OCI-LY1 (cell line): Measurements from ENCODE around the gene HSPB2.

Source experiments
- H2AFZ ChIP-seq: fragments of 200-600 bp; sonication (generic), shearing (Covaris generic); 2 replicates; pipeline ENCODE4 v1.6.0; 2014; ENCODE audit warnings: antibody characterized with exemption, mild to moderate bottlenecking, low read length
- H3F3A ChIP-seq: fragments of 200-600 bp; sonication (generic), shearing (Covaris generic); 2 replicates; pipeline ENCODE4 v1.6.0; 2014; ENCODE audit warnings: mild to moderate bottlenecking, antibody characterized with exemption, low read length, moderate library complexity; ENCODE audit not compliant: insufficient read depth
- H3K27ac ChIP-seq: fragments of 200-600 bp; sonication (generic); 2 replicates; pipeline ENCODE4 v1.5.1; 2014; ENCODE audit warnings: low read length, mixed run types, mild to moderate bottlenecking, low read depth; ENCODE audit not compliant: poor library complexity, severe bottlenecking
- H3K27me3 ChIP-seq: fragments of 200-600 bp; sonication (generic); 2 replicates; pipeline ENCODE4 v1.6.0; 2014; ENCODE audit warnings: antibody characterized with exemption, mild to moderate bottlenecking, low read length, moderate library complexity; ENCODE audit not compliant: insufficient read depth
- H3K36me3 ChIP-seq: fragments of 200-600 bp; sonication (generic); 2 replicates; pipeline ENCODE4 v1.6.1; 2014; ENCODE audit warnings: mild to moderate bottlenecking, antibody characterized with exemption, low read length, moderate library complexity, mixed read lengths; ENCODE audit not compliant: insufficient read depth
- H3K4me1 ChIP-seq: fragments of 200-600 bp; sonication (generic); 2 replicates; pipeline ENCODE4 v1.5.1; 2014; ENCODE audit warnings: mild to moderate bottlenecking, low read length, moderate library complexity; ENCODE audit not compliant: insufficient read depth, severe bottlenecking
- H3K4me2 ChIP-seq: fragments of 200-600 bp; sonication (generic), shearing (Covaris generic); 2 replicates; pipeline ENCODE4 v1.6.1; 2014; ENCODE audit warnings: low read length
- H3K4me3 ChIP-seq: fragments of 200-600 bp; sonication (generic); 2 replicates; pipeline ENCODE4 v1.5.1; 2014; ENCODE audit warnings: low read length, low read depth, mild to moderate bottlenecking, mixed read lengths; ENCODE audit not compliant: poor library complexity, severe bottlenecking
- H3K79me2 ChIP-seq: fragments of 200-600 bp; shearing (Covaris generic); 2 replicates; pipeline ENCODE4 v1.6.1; 2016; ENCODE audit warnings: mixed run types, low read length, mixed read lengths; ENCODE audit not compliant: insufficient read depth
- H3K9ac ChIP-seq: fragments of 200-600 bp; sonication (generic), shearing (Covaris generic); 2 replicates; pipeline ENCODE4 v1.6.1; 2014; ENCODE audit warnings: mild to moderate bottlenecking, low read length, mixed read lengths
- H3K9me2 ChIP-seq: fragments of 200-600 bp; sonication (generic), shearing (Covaris generic); 2 replicates; pipeline ENCODE4 v1.6.1; 2014; ENCODE audit warnings: low read depth, mild to moderate bottlenecking, low read length, mixed read lengths
- H3K9me3 ChIP-seq: fragments of 200-600 bp; shearing (Covaris generic); 2 replicates; pipeline ENCODE4 v1.6.1; 2014; ENCODE audit warnings: low read length, mixed read lengths
- H4K20me1 ChIP-seq: fragments of 200-600 bp; sonication (generic), shearing (Covaris generic); 2 replicates; pipeline ENCODE4 v1.6.0; 2016; ENCODE audit warnings: mild to moderate bottlenecking, low read length; ENCODE audit not compliant: insufficient read depth
- EZH2 ChIP-seq: fragments of 200-600 bp; sonication (generic), shearing (Covaris generic); IDR thresholded peaks from 2 replicates; pipeline ENCODE4 v1.8.0; 2017; ENCODE audit warnings: borderline replicate concordance, mixed run types, mild to moderate bottlenecking, antibody characterized with exemption, low read length, moderate library complexity, mixed read lengths
- TF ChIP-seq, protein P1 (sequence below): fragments of 200-600 bp; sonication (generic), shearing (Covaris generic); IDR thresholded peaks from 2 replicates; pipeline ENCODE4 v1.5.1; 2017; ENCODE audit warnings: mild to moderate bottlenecking, antibody characterized with exemption, low read length, moderate library complexity, mixed read lengths

Gene HSPB2

DNA sequence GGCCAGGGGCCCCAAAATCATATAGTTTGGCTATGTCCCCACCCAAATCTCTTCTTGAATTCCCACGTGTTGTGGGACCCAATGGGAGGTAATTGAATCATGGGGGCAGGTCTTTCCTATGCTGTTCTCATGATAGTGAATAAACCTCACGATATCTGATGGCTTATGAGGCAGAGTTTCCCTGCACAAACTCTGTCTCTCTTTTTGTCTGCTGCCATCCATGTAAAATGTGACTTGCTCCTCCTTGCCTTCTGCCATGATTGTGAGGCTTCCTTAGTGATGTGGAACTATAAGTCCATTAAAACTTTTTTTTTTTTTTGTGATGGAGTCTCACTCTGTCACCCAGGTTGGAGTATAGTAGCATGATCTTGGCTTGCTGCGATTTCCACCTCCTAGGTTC lies 39.0 kb downstream of the HSPB2 start:
- Histone ChIP-seq H3K4me3 (no peak overlapping the region), H3K9me3 (peaks cover 7% of the 10 kb centered on the region; the same call in 1 of the 2 replicates), H2AFZ (no peak overlapping the region), H3K9ac (no peak overlapping the region), H3K27ac (no peak overlapping the region), H3K9me2 (no peaks in the 10 kb centered on the region), H3K79me2 (no peaks in the 10 kb centered on the region; the same call in 1 of the 2 replicates), H4K20me1 (no peaks in the 10 kb centered on the region), H3K4me2 (no peak overlapping the region), H3F3A (no peaks in the 10 kb centered on the region), H3K27me3 (no peaks in the 10 kb centered on the region), H3K36me3 (peaks cover 4% of the 10 kb centered on the region; the same call in 1 of the 2 replicates), H3K4me1 (no peaks in the 10 kb centered on the region)
- TF ChIP-seq, protein P1, sequence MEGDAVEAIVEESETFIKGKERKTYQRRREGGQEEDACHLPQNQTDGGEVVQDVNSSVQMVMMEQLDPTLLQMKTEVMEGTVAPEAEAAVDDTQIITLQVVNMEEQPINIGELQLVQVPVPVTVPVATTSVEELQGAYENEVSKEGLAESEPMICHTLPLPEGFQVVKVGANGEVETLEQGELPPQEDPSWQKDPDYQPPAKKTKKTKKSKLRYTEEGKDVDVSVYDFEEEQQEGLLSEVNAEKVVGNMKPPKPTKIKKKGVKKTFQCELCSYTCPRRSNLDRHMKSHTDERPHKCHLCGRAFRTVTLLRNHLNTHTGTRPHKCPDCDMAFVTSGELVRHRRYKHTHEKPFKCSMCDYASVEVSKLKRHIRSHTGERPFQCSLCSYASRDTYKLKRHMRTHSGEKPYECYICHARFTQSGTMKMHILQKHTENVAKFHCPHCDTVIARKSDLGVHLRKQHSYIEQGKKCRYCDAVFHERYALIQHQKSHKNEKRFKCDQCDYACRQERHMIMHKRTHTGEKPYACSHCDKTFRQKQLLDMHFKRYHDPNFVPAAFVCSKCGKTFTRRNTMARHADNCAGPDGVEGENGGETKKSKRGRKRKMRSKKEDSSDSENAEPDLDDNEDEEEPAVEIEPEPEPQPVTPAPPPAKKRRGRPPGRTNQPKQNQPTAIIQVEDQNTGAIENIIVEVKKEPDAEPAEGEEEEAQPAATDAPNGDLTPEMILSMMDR = no peak
- TF ChIP-seq EZH2 = no peak

DNA sequence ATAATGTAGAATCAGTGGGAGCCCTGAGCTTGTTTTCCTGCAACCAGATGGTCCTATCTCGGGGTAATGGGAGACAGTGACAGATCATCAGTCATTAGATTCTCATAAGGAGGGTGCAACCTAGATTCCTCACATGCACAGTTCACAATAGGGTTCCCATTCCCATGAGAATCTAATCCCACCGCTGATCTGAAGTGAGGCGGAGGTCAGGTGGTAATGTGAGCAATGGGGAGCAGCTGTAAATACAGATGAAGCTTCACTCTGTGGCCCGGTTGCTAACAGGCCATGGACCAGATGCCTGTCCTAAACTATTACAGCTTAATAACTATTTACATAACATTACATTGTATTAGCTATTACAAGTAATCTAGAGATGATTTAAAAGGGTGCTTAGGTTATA lies 41.6 kb downstream of the HSPB2 start:
- no peaks in the 10 kb centered on the region for H4K20me1 ChIP-seq
- TF ChIP-seq, protein P1 = no peak
- no peak for TF ChIP-seq EZH2
- H3K27ac ChIP-seq = no peak overlapping the region
- H3K9me3 ChIP-seq = peaks cover 7% of the 10 kb centered on the region; the same call in 1 of the 2 replicates
- H3K4me2 ChIP-seq = no peak overlapping the region
- no peak overlapping the region for H2AFZ ChIP-seq
- H3K9me2 ChIP-seq = no peaks in the 10 kb centered on the region
- H3F3A ChIP-seq = no peaks in the 10 kb centered on the region
- H3K27me3 ChIP-seq = no peaks in the 10 kb centered on the region
- H3K36me3 ChIP-seq = peaks cover 4% of the 10 kb centered on the region; the same call in 1 of the 2 replicates
- H3K9ac ChIP-seq = no peak overlapping the region
- no peaks in the 10 kb centered on the region for H3K4me1 ChIP-seq
- no peak overlapping the region for H3K4me3 ChIP-seq
- H3K79me2 ChIP-seq = no peaks in the 10 kb centered on the region; the same call in 1 of the 2 replicates

DNA sequence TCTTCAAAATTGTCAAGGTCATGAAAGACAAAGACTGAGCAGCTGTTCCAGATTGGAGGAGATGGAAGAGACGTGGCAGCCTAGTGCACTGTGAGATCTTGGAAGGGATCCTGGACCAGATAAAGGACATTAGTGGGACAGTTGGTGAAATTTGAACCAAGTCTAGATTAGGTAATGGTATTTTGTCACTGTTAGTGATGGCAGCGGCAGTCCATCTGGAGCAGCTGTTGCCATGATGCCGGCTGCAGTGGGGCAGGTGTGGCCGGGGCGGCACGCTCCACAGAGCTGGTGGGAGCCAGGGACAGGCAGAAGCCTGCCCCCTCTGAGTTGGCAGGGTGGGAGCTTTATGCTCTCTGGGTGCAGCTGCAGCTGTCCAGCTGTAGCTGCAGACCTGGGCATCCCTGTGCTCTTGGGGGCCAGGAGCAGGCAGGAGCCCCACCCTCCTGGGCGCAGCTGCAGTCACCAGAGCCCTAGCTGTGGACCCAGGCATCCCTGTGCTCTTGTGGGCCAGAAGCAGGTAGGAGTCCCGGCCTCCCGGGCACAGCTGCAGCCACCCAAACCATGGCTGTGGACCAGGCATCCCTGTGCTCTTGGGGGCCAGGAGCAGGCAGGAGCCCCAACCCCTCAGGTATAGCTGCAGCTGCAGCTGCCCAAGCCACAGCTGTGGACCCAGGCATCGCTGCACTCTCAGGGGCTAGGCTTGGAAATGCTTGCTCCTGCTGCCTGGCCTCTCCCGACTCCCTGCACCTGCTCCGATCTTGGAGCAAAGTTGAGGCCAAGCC lies 45.3 kb downstream of the HSPB2 start:
- Histone ChIP-seq H3K79me2 (no peaks in the 10 kb centered on the region), H3K9ac (no peak overlapping the region), H3K27ac (no peak overlapping the region), H4K20me1 (no peaks in the 10 kb centered on the region), H3K36me3 (no peaks in the 10 kb centered on the region; the same call in 1 of the 2 replicates), H3F3A (no peaks in the 10 kb centered on the region), H2AFZ (no peak overlapping the region), H3K27me3 (no peaks in the 10 kb centered on the region), H3K4me3 (no peak overlapping the region), H3K9me2 (no peaks in the 10 kb centered on the region), H3K4me2 (no peak overlapping the region), H3K9me3 (no peaks in the 10 kb centered on the region), H3K4me1 (no peaks in the 10 kb centered on the region)
- TF ChIP-seq, protein P1 = no peak
- no peak for TF ChIP-seq EZH2
